EL (cell line): ENCODE measurements around the gene BET1.
A peak's percentile ranks its signal among the peaks of the same experiment; 100 is the strongest.

Experiments
- DNase-seq: peaks from one replicate; pipeline ENCODE4 v3.0.0-alpha.2; 2016

Gene BET1

DNA sequence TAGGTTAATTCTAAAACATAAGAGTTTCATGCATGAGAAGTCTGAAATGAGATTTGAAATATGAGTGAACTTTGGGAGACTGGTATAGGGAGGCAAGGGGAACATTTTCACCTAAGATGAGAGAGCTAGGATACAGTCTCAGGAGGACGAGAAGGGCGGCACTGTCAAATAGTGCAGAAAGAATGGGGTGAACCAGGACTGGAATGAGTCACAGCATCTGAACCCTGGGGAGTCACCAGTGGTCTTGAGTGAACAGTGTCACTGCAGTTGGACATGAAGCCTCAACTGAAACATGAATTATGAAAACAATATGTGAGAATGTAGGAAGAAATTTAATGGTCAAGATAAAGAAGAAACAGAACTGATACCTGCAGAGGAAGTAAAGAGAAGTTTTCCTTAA lies 48.9 kb downstream of the BET1 start:
- DNase-seq = no peak

DNA sequence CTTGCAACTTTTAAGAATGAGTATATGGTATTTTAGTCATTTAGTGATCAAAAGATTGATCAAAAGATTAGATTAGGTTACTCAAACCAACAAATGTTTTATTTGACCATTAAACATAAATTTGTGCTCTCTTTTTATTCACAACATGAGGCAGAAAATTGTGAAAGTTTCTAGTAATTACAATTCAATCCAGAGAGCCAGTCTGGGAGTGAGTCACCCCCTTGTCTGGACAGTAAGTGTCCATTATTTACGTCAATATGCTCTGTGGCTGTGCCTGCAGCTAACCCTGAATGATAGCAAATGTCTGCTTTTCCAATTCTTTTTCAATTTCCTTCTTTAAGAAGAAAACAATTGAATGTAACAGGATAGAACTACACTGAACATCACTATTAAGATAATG lies 54.7 kb downstream of the BET1 start:
- DNase-seq = peak; percentile 82

DNA sequence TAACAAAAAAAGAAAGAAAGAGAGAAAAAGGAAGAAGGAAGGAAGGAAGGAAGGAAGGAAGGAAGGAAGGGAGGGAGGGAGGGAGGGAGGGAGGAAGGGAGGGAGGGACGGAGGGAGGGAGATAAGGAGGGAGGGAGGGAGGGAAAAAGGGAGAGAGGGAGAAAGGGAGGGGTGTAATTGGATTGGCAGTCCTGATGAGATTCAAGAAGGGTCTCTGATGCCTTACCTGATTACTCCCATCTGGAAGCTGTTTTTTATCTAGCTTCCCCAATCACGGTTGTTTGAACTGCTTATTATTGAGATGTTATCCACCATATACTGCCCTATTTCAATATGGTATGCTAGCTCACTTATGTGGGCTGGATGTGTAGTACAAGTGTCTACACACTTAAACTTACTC lies 55.3 kb downstream of the BET1 start:
- no peak for DNase-seq

DNA sequence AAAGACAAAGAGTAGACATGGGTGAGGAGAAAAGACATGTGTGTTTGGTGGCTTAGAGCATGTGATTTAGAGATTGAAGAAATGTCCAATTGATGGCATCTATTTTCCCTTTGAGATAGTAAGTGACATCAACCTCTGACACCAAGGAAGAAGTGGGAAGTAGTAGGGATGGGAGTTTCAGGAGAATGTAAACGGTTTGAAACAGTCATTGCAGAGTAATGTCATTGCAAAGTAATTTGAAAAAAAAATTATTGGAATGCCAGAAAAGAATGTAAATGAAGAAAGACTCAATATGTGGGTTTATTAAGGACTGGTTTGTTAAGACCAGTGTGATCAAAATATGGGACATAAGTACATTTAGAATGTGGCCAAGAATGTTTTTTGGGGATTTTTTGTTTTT lies 56.0 kb downstream of the BET1 start:
- DNase-seq = peak; percentile 79

DNA sequence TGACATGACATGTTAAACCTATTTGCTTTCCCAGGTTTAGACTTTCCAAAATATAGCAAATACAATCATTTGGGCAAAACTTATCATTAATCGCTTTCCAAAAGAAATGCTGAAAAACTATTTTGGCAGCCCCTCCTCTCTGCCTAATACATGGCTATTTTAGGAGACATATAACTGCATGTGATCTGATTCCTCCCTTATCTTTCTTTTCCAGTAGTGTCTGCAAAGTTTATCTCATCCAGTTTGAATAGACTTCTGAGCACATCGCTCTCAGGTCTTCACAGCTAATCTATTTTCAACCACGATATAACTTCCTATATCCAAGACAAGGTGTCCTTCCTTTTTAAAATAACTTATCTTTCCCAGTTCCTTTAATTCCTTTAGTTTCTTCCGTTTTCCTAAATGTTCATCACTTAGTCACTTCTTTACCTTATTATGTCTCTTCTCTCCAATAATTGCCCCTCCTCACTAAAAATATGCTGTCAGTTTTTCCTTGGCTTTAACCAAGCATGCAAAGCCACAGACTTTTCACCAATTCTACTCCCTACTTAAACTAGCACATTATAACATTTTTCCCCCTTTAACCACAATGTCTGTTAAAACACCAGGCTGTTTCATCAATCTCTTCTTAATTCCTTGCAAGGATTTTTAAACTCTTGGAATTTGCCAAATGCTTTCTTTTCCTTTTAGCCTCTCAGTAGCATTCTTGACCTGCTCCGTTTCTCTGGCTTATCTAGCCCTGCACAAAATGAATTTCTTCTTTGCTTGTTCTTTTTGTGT lies 58.2 kb downstream of the BET1 start:
- no peak for DNase-seq

DNA sequence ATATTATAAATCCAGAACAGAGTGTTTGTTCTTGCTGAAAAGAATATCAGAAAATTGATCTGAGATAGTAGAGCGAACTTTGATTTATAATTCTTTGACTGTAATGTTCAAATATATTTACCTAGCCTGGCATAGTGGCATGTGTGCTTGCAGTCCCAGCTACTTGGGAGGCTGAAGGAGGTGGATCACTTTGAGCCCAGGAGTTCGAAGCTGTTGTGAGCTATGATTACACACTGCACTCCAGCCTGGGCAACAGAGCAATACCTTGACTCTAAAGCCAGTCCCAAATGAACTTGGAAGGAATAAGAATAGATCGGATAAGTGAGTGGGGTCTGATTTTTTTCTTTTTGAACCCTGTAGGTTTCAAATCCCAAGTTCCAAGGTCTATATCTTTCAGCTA lies 59.1 kb downstream of the BET1 start:
- DNase-seq = no peak

DNA sequence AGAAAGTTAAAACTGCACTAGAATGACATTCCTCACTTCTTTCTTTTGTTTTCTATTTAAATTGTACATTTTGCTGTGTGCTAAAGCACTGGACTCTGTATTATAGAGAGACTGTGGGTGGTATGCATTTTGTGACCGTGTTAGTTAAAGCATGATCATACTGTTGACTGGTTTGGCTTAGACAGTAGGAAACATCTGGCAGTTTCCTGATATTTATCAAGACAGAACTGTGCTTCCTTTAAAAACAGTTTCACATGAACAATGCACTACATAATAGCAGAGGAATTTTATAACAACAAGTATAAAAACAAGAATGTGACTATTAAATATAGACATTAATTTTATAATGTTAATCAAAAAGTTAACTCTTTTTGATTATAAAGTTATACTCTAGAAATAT lies 59.5 kb downstream of the BET1 start:
- peak; percentile 19 for DNase-seq

DNA sequence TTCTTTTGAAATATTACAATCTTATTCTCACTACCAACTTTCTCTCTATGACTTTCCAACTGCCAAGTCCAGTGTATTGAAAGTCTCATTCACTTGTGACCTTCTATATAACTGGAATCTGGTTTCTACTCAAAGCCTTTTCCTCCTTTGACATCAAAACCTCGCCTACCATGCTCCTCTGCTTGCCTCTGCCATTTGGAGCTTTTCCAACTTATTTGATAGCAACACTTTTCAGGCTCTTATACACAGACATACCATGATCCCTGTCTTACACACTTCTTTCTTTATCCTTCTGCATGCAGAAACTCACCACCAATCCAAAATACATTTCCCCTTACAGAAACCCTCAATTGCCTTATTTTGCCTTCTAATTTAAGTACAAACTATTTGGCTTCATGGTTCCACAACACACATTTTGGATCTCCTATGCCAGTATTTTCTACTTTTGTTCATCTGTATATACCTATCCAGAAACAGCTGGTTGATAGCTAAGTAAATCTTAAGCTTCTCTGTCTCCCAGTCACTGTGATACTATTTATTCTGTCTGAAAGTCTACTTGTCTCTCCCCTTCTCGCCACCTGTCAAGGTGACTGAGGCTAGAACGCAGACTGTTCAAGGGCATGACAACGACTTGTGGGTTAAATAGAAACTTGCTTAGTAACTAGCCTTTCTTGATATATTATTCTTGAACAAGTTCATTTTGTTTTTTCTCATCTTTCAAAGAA lies 60.2 kb downstream of the BET1 start:
- DNase-seq = no peak
